HG02885 (cell line): Measurements from ENCODE around the gene PICK1.
"Not testable (repeated sequence)": the region's sequence is repeated elsewhere in the genome, so short reads cannot be mapped to it uniquely, and the experiment has no call there.

Experiments used
- ATAC-seq: cut with Tn5 transposase; IDR thresholded peaks from one replicate; pipeline ENCODE4 v1.9.1; 2021; ENCODE audit warnings: mild to moderate bottlenecking; ENCODE audit not compliant: unreplicated experiment, poor library complexity

The PICK1 gene

DNA sequence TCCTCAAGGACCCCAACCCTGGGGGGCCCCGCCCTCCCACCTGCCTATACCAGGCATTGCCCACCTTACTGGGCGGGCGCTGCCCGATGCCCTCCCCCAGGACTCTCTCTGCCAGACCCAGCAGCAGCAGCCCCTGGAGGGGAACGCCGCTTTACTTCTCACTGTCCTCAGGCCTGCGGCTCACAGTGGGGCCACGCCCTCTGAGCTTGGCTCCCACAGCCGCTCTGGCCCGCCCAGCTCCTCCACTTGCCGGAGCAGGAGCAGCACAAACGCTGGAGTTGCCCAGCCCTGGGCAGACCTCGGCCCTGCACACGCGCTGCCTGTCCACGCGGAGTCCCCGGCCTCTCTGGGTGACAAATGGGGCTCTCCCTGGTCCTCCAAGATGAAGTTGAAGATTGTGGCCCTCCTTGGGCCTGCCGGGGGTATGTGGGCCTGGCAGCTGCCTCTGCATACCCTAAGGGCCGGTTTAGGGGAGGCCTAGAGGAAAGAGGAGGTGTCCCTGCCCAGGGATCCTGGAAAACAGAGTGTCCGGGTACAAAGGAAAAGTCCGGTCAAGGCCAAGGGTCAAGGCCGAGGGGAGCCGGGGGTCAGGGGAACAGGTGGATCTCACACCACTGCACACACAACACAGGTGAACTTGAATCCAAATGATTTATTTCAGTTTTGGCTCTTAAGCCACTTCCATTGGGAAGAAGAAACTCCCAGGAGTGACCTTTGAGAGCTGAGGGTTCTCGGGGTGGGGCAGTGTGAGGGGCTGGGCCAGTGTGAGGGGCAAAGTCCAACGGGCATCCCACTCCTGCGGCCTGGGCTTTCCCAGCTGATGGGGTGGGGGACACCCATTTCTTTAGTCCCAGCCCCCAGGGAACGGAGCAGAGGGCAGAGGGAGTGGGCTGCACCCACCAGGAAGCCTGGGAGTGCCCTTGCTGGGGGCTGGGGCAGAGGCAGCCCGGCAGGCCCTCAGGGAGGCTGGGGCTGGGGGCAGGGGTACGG, 54.0 kb downstream of the PICK1 start:
- no peak for ATAC-seq

DNA sequence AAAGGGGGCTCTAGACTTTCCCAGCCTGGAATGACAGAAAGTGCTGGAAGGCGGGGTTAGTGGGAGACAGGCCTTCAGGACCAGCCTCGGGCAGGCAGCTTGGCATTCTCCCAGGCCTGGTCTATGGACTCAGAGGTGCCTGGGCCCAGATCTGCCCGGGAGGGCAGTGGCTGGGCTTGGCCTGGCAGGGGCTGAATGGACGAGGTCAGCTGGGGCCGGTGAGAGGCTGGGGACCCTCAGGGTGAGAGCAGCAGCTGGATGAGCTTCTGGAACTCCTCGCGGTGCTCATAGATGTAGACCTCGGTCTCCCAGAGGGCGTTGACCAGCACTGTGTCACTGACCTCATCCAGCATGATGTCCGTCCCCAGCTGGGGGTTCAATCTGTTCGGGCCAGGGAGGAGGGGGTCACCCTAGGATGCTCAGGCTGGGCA, 54.7 kb downstream of the PICK1 start:
- ATAC-seq, result no peak

DNA sequence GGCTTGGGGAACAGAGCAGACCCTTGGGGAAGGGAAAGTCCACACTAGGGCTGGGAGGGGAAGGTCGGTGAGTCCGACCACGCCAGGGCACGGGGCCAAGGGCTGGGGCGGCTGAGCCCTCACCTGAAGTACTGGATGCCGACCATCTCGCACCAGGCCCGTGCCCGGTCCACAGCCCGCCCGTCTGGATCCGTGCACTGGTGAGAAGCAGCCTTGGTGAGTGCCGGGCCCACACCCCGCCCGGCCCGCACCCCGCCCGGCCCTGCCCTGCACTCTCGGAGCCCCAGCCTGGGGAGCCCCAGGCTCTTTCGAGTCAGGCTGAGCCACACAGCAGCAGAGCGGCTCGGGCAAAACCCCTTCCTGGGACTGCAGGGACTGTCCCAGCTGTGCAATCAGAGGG, 55.2 kb downstream of the PICK1 start:
- ATAC-seq, result no peak

- ATAC-seq, result no peak
Observed at GRCh38 chr22:38114484-38115398, 57.5 kb downstream of the PICK1 start.

DNA sequence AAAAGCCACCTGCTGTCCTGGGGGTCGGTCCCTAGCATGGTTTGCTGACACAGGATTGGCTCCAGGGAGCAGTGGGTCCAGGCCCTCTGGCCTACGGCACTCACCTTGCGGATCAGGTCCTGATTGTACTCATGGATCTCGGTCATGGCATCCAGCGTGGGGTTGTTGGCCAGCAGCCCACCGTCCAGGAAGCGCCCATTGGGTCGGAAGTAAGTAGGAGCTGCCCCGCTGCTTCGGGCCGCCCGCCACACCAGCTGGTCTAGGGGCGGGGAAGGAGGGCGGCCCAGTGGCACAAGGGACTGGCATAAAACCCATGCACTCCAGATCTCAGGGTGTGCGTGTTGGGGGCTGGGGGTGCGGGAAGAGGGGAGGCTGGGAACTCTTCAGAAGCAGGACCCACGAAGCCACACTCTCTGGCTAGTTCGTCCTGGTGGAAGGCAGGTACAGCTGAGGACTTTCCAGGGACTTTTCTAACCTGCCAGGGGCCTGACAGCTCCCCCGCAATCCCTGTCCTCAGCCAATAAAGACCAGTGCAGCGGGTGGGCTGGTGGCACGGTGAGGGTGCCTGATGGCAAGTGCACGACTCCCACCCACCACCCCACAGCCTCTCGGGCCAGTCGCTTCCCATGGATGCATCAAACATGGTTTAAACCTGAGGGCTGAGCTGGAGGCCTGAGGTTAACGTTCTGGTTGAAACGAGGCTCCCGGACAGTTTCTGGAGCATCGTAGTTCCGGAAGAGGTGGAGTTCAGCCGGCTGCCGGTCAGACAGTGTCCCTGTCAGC, 58.4 kb downstream of the PICK1 start:
- ATAC-seq, result no peak

- not testable (repeated sequence) for ATAC-seq
Observed at GRCh38 chr22:38117556-38117955, 60.4 kb downstream of the PICK1 start.

GRCh38 chr22:38118182-38118581, 61.0 kb downstream of the PICK1 start:
- no peak for ATAC-seq

GRCh38 chr22:38118747-38119146, 61.5 kb downstream of the PICK1 start:
- ATAC-seq, result not testable (repeated sequence)

DNA sequence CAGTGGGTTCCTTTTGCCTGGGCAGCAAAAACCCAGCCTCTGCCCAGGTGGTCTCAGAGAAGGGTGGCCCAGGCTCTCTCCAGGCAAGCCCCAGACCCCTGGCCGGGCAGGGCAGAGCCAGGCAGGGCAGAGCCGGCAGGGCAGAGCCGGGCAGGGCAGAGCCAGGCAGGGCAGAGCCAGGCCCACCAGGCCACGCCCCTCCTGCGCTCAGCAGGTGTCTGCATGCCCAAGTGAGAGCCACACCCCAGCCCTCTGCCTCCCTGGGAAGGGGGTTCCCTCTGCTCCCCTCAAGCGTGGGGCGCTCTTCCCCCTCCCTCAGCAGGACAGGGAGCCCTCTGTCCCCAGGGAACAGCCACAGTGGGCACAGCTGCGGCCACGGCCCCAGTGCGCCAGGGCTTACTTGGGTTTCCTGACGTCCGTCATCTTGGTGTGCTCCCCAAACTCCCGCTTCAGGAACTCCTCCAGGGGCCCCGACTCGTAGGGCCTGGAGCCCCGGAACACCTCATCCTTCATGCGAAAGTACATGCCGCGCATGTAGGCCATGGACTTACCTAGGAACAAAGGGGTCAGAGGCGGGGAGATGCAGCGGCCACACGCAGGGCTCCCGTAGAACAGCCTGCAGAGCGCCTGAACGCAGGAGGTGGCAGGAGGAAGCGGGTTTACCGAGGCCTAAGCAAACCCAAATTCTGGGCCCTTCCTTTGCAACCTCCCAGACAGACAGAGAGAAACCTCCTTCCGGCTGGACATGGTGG, 63.3 kb downstream of the PICK1 start:
- ATAC-seq, result no peak

GRCh38 chr22:38122616-38123015, 65.4 kb downstream of the PICK1 start:
- ATAC-seq, result no peak

DNA sequence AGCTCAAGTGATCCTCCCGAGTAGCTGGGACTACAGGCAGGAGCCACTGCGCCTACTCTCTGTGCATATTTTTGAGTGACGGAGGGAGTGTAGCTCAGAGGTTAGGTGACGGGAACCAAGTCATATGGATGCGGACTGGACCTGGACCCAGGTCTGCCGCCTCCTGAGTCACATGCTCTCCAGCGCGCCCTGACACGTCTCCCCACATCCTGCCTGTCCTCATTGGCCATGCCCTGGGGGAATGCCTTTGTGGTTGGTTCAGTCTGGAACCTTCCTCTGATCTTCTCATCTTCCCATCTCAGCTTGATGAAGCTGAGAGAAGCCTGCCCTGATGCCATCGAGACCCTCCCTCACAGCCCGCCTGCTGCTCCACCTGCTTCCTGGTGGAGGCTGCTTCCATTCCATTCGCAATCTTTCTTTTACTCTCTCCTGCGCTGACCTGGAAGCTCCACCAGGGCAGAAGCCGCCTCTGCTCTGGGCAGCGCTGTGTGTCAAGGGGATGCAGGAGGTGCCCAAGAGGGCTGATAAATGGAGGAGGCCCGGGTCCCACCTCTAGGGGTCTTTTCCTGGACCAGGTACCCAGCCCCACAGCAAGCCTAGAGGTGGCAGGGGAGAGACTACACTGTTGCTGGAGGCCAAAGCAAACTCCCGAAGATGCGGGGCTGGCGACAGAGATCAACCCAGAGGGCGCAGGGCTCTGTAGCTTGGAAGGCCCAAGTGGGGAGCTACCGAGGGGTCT, 67.2 kb downstream of the PICK1 start:
- ATAC-seq, result no peak

- ATAC-seq, result no peak
Observed at GRCh38 chr22:38125038-38125610, 67.9 kb downstream of the PICK1 start.
